ENCODE measurements around the gene FLRT2.

DNA sequence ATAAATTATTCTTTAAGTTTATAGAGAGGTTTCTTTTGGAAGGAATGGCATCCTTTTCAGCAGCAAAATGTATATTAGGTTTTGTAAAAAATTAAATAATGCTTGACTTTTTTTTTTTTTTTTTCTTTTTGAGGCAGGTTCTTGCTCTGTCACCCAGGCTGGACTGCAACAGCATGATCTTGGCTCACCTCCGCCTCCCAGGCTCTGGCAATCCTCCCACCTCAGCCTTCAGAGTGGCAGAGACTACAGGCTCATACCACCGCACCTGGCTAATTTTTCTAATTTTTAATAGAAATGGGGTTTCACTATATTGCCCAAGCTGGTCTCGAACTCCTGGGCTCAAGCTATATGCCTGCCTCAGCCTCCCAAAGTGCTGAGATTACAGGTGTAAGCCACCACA, 89.0 kb downstream of the FLRT2 start:
- TF ChIP-seq CTCF (IDR thresholded peaks at IDR 0.05), result no peak
- TF ChIP-seq POLR2A (IDR thresholded peaks at IDR 0.05), result no peak
